ENCODE measurements around the gene SLC9A2.

DNA sequence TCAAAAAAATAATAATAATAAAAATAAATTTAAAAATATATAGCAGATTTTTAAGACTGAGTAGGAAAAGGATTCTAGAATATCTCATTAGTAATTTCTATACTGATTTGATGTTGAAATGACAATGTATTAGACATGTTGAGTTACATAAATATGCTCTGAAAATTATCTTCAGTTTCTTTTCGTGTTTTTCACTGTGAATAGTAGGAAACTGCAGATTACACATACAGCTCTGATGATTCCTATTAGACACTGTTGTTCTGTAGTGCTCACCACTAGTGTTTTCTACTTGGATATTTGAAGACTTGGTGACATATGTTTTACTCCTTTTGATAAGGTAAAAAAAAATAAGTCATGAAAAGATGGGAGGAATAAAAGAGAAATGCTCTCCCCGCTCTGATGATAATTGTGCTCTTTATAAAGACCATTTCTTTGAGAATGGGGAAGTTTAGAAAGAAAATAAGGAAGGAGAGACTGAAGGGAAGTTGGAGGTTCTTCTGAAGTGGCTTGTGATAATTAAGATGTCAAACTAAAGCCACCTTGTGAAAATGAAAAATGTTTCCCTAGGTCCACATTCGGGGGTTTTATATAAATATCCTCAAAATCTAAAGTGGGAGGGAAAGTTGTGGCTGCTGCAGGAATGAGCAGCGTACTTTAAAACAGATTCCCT lies 52.9 kb downstream of the SLC9A2 start:
- TF ChIP-seq CTCF (IDR thresholded peaks at IDR 0.05) (no peak), POLR2AphosphoS5 (IDR thresholded peaks at IDR 0.05) (no peak), POLR2A (IDR thresholded peaks at IDR 0.05) (no peak)
